ENCODE measurements around the gene TMEM196. TPM values are rescaled to one million over a fixed set of nuclear protein-coding genes. Genes with fewer than 3 reads are reported as not detected.

Gene TMEM196
- total RNA-seq, 4 donors from 2014 or later: 3.4 TPM; not detected in 3

DNA sequence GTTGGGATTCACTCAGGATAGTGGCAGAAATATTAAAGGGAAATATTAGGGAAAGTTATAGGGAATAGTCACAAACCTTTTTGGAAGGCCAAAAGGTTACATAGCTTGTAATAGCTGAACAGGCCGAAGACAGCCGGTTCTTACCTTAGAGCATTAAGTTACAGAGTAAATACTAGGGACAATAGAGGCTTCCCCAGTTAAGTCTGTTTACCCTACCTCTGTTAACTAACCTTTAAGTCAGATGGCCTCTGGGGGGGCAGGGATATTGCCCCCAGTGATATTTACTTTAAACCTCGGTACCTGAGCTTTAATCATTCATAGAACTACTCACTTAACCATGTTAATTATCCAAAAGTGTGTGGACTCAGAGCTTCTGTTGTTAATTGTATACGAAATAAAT, 71.9 kb downstream of the TMEM196 start:
- in situ Hi-C loops (cut with MboI; ENCODE audit: low pct_ligation_motif_present in 1 of 4, low pct_unique_long_range_greater_than_20kb in 1 of 4, low sequenced_read_pairs in 3 of 4): loop anchor here in 1 of 4 donors (25.0 kb wide), 1 partner anchor 611 kb away; no protein-coding TSS in a partner anchor
- WGBS, 2 donors (ENCODE audit: low coverage in 1 of 2): 77 to 88% methylated on average over 3 to 4 of the region's 4 CpGs
- Histone ChIP-seq H3K9me3 (no peaks in the 10 kb centered on the region), H3K27ac (no peak overlapping the region), H3K36me3 (peaks cover 0 to 8% (median 0%) of the 10 kb centered on the region in 4 donors), H3K4me3 (no peak overlapping the region), H3K4me1 (peaks cover 0 to 4% (median 0%) of the 10 kb centered on the region in 4 donors), H3K27me3 (no peaks in the 10 kb centered on the region)
- DNase-seq: no peak
- TF ChIP-seq, protein P1, sequence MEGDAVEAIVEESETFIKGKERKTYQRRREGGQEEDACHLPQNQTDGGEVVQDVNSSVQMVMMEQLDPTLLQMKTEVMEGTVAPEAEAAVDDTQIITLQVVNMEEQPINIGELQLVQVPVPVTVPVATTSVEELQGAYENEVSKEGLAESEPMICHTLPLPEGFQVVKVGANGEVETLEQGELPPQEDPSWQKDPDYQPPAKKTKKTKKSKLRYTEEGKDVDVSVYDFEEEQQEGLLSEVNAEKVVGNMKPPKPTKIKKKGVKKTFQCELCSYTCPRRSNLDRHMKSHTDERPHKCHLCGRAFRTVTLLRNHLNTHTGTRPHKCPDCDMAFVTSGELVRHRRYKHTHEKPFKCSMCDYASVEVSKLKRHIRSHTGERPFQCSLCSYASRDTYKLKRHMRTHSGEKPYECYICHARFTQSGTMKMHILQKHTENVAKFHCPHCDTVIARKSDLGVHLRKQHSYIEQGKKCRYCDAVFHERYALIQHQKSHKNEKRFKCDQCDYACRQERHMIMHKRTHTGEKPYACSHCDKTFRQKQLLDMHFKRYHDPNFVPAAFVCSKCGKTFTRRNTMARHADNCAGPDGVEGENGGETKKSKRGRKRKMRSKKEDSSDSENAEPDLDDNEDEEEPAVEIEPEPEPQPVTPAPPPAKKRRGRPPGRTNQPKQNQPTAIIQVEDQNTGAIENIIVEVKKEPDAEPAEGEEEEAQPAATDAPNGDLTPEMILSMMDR (IDR thresholded peaks at IDR 0.05): no peak
- TF ChIP-seq POLR2A (IDR thresholded peaks at IDR 0.05) (no peak), POLR2AphosphoS5 (IDR thresholded peaks at IDR 0.05) (no peak), EP300 (IDR thresholded peaks at IDR 0.05; ENCODE audit: low read depth) (no peak)
- intact Hi-C loops (cut with DNase I; ENCODE audit: low total_unique reads): no loop called here

DNA sequence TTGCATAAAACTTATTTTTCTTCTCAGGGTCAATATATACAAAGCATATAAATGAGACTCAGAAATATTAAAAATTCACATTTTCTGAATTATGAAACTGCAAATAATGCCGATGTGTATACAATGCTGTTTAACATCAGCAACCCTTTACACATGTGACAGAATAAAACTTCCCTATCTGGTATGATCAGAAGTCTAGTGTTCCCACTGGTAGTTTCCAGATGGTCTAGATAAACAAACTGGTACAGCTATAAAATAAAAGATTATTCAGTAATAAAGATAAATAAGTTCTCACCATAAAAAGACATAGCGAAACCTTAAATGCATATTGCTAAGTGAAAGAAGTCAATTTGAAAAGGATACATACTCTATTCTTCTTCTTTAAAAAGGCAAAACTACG, 72.5 kb downstream of the TMEM196 start:
- in situ Hi-C loops (cut with MboI; ENCODE audit: low pct_ligation_motif_present in 1 of 4, low pct_unique_long_range_greater_than_20kb in 1 of 4, low sequenced_read_pairs in 3 of 4) (loop anchor here in 1 of 4 donors (25.0 kb wide), 1 partner anchor 611 kb away; no protein-coding TSS in a partner anchor), intact Hi-C loops (cut with DNase I; ENCODE audit: low total_unique reads) (no loop called here)
- DNase-seq: no peak
- Histone ChIP-seq H3K4me1 (no peaks in the 10 kb centered on the region), H3K4me3 (no peak overlapping the region), H3K27me3 (no peaks in the 10 kb centered on the region), H3K27ac (no peak overlapping the region), H3K36me3 (peaks cover 0 to 8% (median 0%) of the 10 kb centered on the region in 4 donors), H3K9me3 (no peaks in the 10 kb centered on the region)
- 78 to 89% methylated on average over 3 of the region's 3 CpGs for WGBS, 2 donors (ENCODE audit: low coverage in 1 of 2)
- no peak for TF ChIP-seq POLR2A (IDR thresholded peaks at IDR 0.05)
- TF ChIP-seq EP300 (IDR thresholded peaks at IDR 0.05; ENCODE audit: low read depth): no peak
- TF ChIP-seq, protein P1 (IDR thresholded peaks at IDR 0.05): no peak

DNA sequence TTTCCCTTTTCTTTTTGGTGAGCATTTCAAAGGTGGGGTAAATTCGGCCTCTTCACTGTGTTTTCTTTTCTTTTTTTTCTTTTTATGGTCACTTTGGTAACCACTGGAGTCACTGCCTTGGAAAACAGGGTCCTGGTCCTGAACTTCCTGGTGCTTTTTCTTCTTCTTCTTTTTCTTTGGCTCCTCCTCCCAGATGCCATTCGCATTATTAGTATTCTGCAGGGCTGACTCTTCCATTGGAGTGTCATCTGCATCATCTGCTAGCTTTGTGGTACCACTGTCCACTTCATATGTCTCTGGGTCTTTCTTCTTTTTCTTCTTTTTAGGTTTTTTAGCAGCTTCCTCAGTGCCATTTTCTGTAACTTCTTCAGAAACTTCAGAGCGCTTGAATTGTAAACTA, 75.1 kb downstream of the TMEM196 start:
- intact Hi-C loops (cut with DNase I; ENCODE audit: low total_unique reads) (no loop called here), in situ Hi-C loops (cut with MboI; ENCODE audit: low pct_ligation_motif_present in 1 of 4, low pct_unique_long_range_greater_than_20kb in 1 of 4, low sequenced_read_pairs in 3 of 4) (no loop called here)
- Histone ChIP-seq H3K9me3 (no peaks in the 10 kb centered on the region), H3K27me3 (no peaks in the 10 kb centered on the region), H3K36me3 (peaks cover 0 to 8% (median 0%) of the 10 kb centered on the region in 4 donors), H3K27ac (no peak overlapping the region), H3K4me1 (no peaks in the 10 kb centered on the region), H3K4me3 (no peak overlapping the region)
- WGBS, 2 donors (ENCODE audit: low coverage in 1 of 2): 87 to 97% methylated on average over 3 of the region's 3 CpGs
- TF ChIP-seq POLR2AphosphoS5 (IDR thresholded peaks at IDR 0.05) (no peak), EP300 (IDR thresholded peaks at IDR 0.05; ENCODE audit: low read depth) (no peak), POLR2A (IDR thresholded peaks at IDR 0.05) (no peak)
- TF ChIP-seq, protein P1 (IDR thresholded peaks at IDR 0.05): no peak
- DNase-seq: no peak

DNA sequence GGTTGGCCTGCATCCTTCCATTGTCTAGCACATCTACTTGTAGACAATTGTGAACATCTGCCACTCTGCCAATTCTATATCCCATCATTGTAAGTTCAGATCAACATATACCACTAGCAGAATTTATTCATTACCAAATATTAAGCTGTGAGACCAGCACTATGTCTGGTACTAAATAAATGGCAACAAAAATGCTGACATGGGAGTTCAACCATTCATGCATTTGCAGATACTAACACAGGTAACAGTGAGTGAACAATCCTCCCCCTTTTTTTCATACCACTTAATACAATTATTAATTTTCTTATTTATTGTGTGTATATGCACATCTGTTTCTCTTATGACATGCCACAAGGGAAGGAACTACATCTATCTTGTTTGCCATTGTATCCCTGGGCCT, 76.5 kb downstream of the TMEM196 start:
- TF ChIP-seq, protein P1 (IDR thresholded peaks at IDR 0.05): no peak
- TF ChIP-seq POLR2A (IDR thresholded peaks at IDR 0.05) (no peak), POLR2AphosphoS5 (IDR thresholded peaks at IDR 0.05) (no peak), EP300 (IDR thresholded peaks at IDR 0.05; ENCODE audit: low read depth) (no peak)
- Histone ChIP-seq H3K9me3 (no peaks in the 10 kb centered on the region), H3K27ac (no peak overlapping the region), H3K27me3 (no peaks in the 10 kb centered on the region), H3K36me3 (peaks cover 0 to 8% (median 0%) of the 10 kb centered on the region in 4 donors), H3K4me3 (no peak overlapping the region), H3K4me1 (no peaks in the 10 kb centered on the region)
- DNase-seq: no peak
- intact Hi-C loops (cut with DNase I; ENCODE audit: low total_unique reads): no loop called here
- in situ Hi-C loops (cut with MboI; ENCODE audit: low pct_ligation_motif_present in 1 of 4, low pct_unique_long_range_greater_than_20kb in 1 of 4, low sequenced_read_pairs in 3 of 4): no loop called here

Data from transverse colon (tissue), 4 donors.